Caco-2 (cell line): ENCODE measurements around the gene TOR1AIP1. TPM values are rescaled to one million over a fixed set of nuclear protein-coding genes. Genes with fewer than 3 reads are reported as not detected.

ENCODE experiments used
- BruUV-seq: library from RNA; stranded (reverse); fragments of 400-500 nt; replicated peaks from 2 replicates; lab custom pipeline; 2021; lab: Mats Ljungman, UMichigan
- CTCF ChIA-PET: fragments of 300-600 bp; sonication (Branson Sonifier 250); formaldehyde crosslinking; loops from one replicate; lab custom pipeline; 2022; ENCODE audit warnings: antibody characterized with exemption; lab: Charles Lee
- POLR2A ChIA-PET: fragments of 300-600 bp; sonication (Branson Sonifier 250); formaldehyde crosslinking; loops from one replicate; lab custom pipeline; 2022; ENCODE audit warnings: antibody characterized with exemption; lab: Charles Lee
- DNase-seq, 2 experiments: peaks; one replicate each; pipeline versions ENCODE4 v3.0.0 to v3.0.0-alpha.2; 2020 to 2022
- H3K27me3 ChIP-seq: replicated peaks from 2 replicates; pipeline ENCODE4 v1.6.0; 2011; ENCODE audit warnings: low read length; ENCODE audit not compliant: control insufficient read depth, insufficient read depth
- H3K36me3 ChIP-seq: 2 replicates; pipeline ENCODE4 v1.5.1; 2011; ENCODE audit warnings: low read length; ENCODE audit not compliant: control insufficient read depth, insufficient read depth
- H3K4me1 ChIP-seq: fragments of 250-450 bp; sonication (Bioruptor Pico); 2 replicates; pipeline ENCODE4 v1.5.1; 2020; ENCODE audit warnings: mild to moderate bottlenecking
- H3K4me3 ChIP-seq: 2 replicates; pipeline ENCODE4 v1.5.1; 2011; ENCODE audit warnings: low read depth, mild to moderate bottlenecking, control low read depth, low read length
- H3K9me3 ChIP-seq: fragments of 250-450 bp; sonication (Bioruptor Pico); 2 replicates; pipeline ENCODE4 v1.5.1; 2020; ENCODE audit warnings: mild to moderate bottlenecking, moderate library complexity
- H3K27ac Mint-ChIP-seq: one replicate; pipeline ENCODE4 v1.8.0; 2022; ENCODE audit warnings: mixed read lengths; ENCODE audit not compliant: unreplicated experiment
- H3K27me3 Mint-ChIP-seq: one replicate; pipeline ENCODE4 v1.8.0; 2022; ENCODE audit warnings: mixed read lengths; ENCODE audit not compliant: insufficient read depth, unreplicated experiment
- H3K36me3 Mint-ChIP-seq: one replicate; pipeline ENCODE4 v1.8.0; 2022; ENCODE audit warnings: mild to moderate bottlenecking, mixed read lengths; ENCODE audit not compliant: insufficient read depth, unreplicated experiment
- H3K4me1 Mint-ChIP-seq: one replicate; pipeline ENCODE4 v1.8.0; 2022; ENCODE audit warnings: low read depth, mixed read lengths; ENCODE audit not compliant: unreplicated experiment
- H3K4me3 Mint-ChIP-seq: one replicate; pipeline ENCODE4 v1.8.0; 2022; ENCODE audit warnings: mild to moderate bottlenecking, moderate library complexity, mixed read lengths; ENCODE audit not compliant: unreplicated experiment
- H3K9me3 Mint-ChIP-seq: one replicate; pipeline ENCODE4 v1.8.0; 2022; ENCODE audit warnings: mixed read lengths; ENCODE audit not compliant: unreplicated experiment
- CTCF ChIP-seq, 2 experiments: fragments of 200-600 bp in 1 of 2; IDR thresholded peaks; 1 replicate in 1 of 2; 2 replicates in 1 of 2; pipeline versions ENCODE4 v1.5.1 to v1.8.0; 2011 to 2022; ENCODE audit warnings: antibody characterized with exemption in 1 of 2, control low read depth in 1 of 2, inconsistent platforms in 1 of 2, low read depth in 1 of 2, low read length in 1 of 2, mild to moderate bottlenecking in 1 of 2, moderate library complexity in 1 of 2; ENCODE audit not compliant: insufficient read depth in 1 of 2, severe bottlenecking in 1 of 2, unreplicated experiment in 1 of 2
- intact Hi-C: fragments of 100-400 bp; cut with micrococcal nuclease; formaldehyde crosslinking; loops from one replicate; pipeline ENCODE4 v1.10.0; 2022; ENCODE audit not compliant: unreplicated experiment
- total RNA-seq: library from RNA; stranded (reverse); gene quantifications from 2 replicates; pipeline ENCODE4 v1.2.3, GENCODE V29; 2022

The TOR1AIP1 gene
- total RNA-seq, 1 experiment from 2014 or later = 30.3 TPM

GRCh38 chr1:179865377-179865776, 16.7 kb upstream of the TOR1AIP1 start:
- ChIA-PET POLR2A (no interaction called here), CTCF (no interaction called here)
- no peak overlapping the region for H3K4me3 ChIP-seq
- Mint-ChIP-seq H3K36me3 (peaks cover 86% of the 10 kb centered on the region), H3K4me1 (peaks cover 11% of the 10 kb centered on the region), H3K27ac (no peak overlapping the region), H3K4me3 (no peak overlapping the region), H3K27me3 (no peaks in the 10 kb centered on the region), H3K9me3 (no peaks in the 10 kb centered on the region)
- DNase-seq = no peak
- H3K4me1 ChIP-seq = no peaks in the 10 kb centered on the region
- intact Hi-C loops = loop anchor here (10.0 kb wide), 1 partner anchor 159 kb away; no protein-coding TSS in a partner anchor
- no peak for TF ChIP-seq CTCF (IDR thresholded peaks at IDR 0.05; ENCODE audit: insufficient read depth in 1 of 2, low read depth in 1 of 2, low read length in 1 of 2, severe bottlenecking in 1 of 2, unreplicated experiment in 1 of 2)
- peaks cover 1% of the 10 kb centered on the region; the same call in 1 of the 2 replicates for H3K36me3 ChIP-seq
- H3K27me3 ChIP-seq = no peaks in the 10 kb centered on the region
- H3K9me3 ChIP-seq = no peaks in the 10 kb centered on the region
- BruUV-seq = no TSS peak

- Histone ChIP-seq H3K4me3 (no peak overlapping the region), H3K27me3 (no peaks in the 10 kb centered on the region), H3K36me3 (peaks cover 1% of the 10 kb centered on the region; the same call in 1 of the 2 replicates), H3K4me1 (no peaks in the 10 kb centered on the region), H3K9me3 (no peaks in the 10 kb centered on the region)
- intact Hi-C loops = loop anchor here (1.0 to 10.0 kb wide), 4 partner anchors 88 to 312 kb away; partner anchors contain the start of gene CEP350
- Mint-ChIP-seq H3K36me3 (peaks cover 91% of the 10 kb centered on the region), H3K4me3 (no peak overlapping the region), H3K27ac (no peak overlapping the region), H3K9me3 (no peaks in the 10 kb centered on the region), H3K4me1 (peaks cover 11% of the 10 kb centered on the region), H3K27me3 (no peaks in the 10 kb centered on the region)
- no peak for TF ChIP-seq CTCF (IDR thresholded peaks at IDR 0.05; ENCODE audit: insufficient read depth in 1 of 2, low read depth in 1 of 2, low read length in 1 of 2, severe bottlenecking in 1 of 2, unreplicated experiment in 1 of 2)
- ChIA-PET CTCF (no interaction called here), POLR2A (no interaction called here)
- no peak for DNase-seq
- no TSS peak for BruUV-seq
These were observed 15.5 kb upstream of the TOR1AIP1 start for GRCh38 chr1:179866616-179867015.

DNA sequence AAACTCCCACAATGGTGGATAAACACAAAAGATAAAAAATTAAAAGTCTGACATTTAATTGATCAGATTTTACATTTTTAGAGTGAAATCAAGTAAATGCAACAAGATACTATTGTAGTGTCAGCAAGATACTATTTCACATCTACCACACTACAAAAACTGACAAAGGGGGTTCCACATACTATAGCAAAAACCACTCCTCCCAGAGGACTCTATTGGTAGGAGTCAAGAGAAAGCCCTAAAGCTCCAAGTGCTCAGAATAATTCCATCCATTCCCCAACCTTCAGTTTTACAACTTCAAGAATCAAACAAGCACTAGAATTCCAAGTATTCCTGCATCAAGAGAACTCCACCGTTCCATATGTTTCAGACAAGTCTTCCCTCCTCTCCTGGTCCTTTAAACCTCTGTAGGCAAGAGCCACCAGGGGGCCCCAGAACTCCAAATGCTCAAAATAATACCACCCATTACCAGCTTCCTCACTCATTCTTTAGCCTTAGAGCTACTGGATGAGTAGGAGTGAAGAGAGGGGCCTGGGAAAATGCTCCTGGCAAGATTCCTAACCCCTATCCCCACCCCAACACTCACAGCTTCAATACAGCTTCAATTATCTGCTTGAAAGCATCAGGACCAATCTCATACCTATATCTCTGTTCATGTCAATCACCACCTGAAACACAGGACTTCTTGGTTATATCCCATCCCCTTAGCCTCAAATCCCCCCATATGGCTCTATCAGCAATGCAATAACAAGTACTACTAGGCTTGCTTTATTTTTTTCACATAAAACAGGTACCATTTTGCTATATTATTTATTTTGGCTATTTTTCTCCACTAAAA, 14.4 kb upstream of the TOR1AIP1 start:
- DNase-seq = peak; percentile 61 to 69
- Mint-ChIP-seq H3K9me3 (no peaks in the 10 kb centered on the region), H3K4me1 (peaks cover 11% of the 10 kb centered on the region), H3K27me3 (no peaks in the 10 kb centered on the region), H3K4me3 (no peak overlapping the region), H3K36me3 (peaks cover 92% of the 10 kb centered on the region), H3K27ac (no peak overlapping the region)
- H3K9me3 ChIP-seq = no peaks in the 10 kb centered on the region
- H3K4me1 ChIP-seq = peaks cover 3% of the 10 kb centered on the region; the same call in 1 of the 2 replicates
- H3K4me3 ChIP-seq = no peak overlapping the region
- no TSS peak for BruUV-seq
- TF ChIP-seq CTCF (IDR thresholded peaks at IDR 0.05; ENCODE audit: insufficient read depth in 1 of 2, low read depth in 1 of 2, low read length in 1 of 2, severe bottlenecking in 1 of 2, unreplicated experiment in 1 of 2) = peak; percentile 77 to 83
- intact Hi-C loops = loop anchor here (1.0 to 10.0 kb wide), 4 partner anchors 87 to 311 kb away; partner anchors contain the start of gene CEP350
- no peaks in the 10 kb centered on the region for H3K27me3 ChIP-seq
- ChIA-PET POLR2A (no interaction called here), CTCF (interaction anchor here (0.6 to 1.8 kb wide), 7 partner anchors 15 to 311 kb away, joined by 3 to 12 read pairs (median 7); partner anchors contain the start of gene TOR1AIP1)
- peaks cover 1% of the 10 kb centered on the region; the same call in 1 of the 2 replicates for H3K36me3 ChIP-seq
